ENCODE measurements around the gene FBXO47.

DNA sequence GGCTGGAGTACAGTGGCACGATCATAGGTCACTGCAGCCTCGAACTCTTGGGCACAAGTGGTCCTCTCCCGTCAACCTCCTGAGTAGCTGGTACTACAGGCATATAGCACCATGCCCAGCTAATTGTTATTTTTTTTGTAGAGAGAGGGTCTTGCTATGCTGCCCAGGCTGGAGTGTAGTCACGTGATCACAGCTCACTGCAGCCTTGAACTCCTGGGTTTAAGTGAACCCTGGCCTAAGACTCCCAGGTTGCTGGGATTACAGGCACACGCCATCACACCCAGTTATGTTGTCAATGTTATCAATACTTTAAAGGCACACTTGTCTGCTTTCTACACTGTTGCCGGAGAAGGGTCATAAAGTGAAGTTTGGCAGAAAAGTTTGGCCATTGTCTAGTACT is 63.8 kb downstream of the FBXO47 start:
- TF ChIP-seq REST (IDR thresholded peaks at IDR 0.05; ENCODE audit: low read depth, low read length) (no peak), SIX5 (IDR thresholded peaks at IDR 0.05; ENCODE audit: low read depth, low read length, severe bottlenecking) (no peak), RFX5 (IDR thresholded peaks at IDR 0.05; ENCODE audit: low read depth, low read length) (no peak), YY1 (IDR thresholded peaks at IDR 0.05; ENCODE audit: low read depth, low read length) (no peak), HDAC6 (IDR thresholded peaks at IDR 0.05; ENCODE audit: unreplicated experiment) (no peak), CTCF (IDR thresholded peaks at IDR 0.05 in 2 of 3, conservative IDR thresholded peaks at IDR 0.05 in 1 of 3; ENCODE audit: control insufficient read depth in 2 of 3, extremely low read depth in 1 of 3, insufficient read depth in 1 of 3, low read depth in 3 of 3, low read length in 3 of 3) (no peak), FOXM1 (IDR thresholded peaks at IDR 0.05; ENCODE audit: low read depth, low read length) (no peak), HDGF (IDR thresholded peaks at IDR 0.05) (no peak), ESRRA (IDR thresholded peaks at IDR 0.05; ENCODE audit: low read length) (no peak), MXI1 (IDR thresholded peaks at IDR 0.05; ENCODE audit: low read depth, low read length) (no peak)
- TF ChIP-seq, protein P1, sequence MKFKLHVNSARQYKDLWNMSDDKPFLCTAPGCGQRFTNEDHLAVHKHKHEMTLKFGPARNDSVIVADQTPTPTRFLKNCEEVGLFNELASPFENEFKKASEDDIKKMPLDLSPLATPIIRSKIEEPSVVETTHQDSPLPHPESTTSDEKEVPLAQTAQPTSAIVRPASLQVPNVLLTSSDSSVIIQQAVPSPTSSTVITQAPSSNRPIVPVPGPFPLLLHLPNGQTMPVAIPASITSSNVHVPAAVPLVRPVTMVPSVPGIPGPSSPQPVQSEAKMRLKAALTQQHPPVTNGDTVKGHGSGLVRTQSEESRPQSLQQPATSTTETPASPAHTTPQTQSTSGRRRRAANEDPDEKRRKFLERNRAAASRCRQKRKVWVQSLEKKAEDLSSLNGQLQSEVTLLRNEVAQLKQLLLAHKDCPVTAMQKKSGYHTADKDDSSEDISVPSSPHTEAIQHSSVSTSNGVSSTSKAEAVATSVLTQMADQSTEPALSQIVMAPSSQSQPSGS (IDR thresholded peaks at IDR 0.05; ENCODE audit: low read length) = no peak
- TF ChIP-seq, protein P2, sequence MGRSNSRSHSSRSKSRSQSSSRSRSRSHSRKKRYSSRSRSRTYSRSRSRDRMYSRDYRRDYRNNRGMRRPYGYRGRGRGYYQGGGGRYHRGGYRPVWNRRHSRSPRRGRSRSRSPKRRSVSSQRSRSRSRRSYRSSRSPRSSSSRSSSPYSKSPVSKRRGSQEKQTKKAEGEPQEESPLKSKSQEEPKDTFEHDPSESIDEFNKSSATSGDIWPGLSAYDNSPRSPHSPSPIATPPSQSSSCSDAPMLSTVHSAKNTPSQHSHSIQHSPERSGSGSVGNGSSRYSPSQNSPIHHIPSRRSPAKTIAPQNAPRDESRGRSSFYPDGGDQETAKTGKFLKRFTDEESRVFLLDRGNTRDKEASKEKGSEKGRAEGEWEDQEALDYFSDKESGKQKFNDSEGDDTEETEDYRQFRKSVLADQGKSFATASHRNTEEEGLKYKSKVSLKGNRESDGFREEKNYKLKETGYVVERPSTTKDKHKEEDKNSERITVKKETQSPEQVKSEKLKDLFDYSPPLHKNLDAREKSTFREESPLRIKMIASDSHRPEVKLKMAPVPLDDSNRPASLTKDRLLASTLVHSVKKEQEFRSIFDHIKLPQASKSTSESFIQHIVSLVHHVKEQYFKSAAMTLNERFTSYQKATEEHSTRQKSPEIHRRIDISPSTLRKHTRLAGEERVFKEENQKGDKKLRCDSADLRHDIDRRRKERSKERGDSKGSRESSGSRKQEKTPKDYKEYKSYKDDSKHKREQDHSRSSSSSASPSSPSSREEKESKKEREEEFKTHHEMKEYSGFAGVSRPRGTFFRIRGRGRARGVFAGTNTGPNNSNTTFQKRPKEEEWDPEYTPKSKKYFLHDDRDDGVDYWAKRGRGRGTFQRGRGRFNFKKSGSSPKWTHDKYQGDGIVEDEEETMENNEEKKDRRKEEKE (IDR thresholded peaks at IDR 0.05) = no peak
